ENCODE measurements around the gene GNPTAB. TPM values are rescaled to one million over a fixed set of nuclear protein-coding genes. Genes with fewer than 3 reads are reported as not detected.

The GNPTAB gene
- total RNA-seq, 1 experiment from 2014 or later: 21.0 TPM

- DNase-seq (no peak), ATAC-seq (no peak)
- H3K27ac ChIP-seq (ENCODE audit: low read length): no peak overlapping the region
- no peak for TF ChIP-seq EZH2 (IDR thresholded peaks at IDR 0.05; ENCODE audit: low read length, unreplicated experiment)
- peak; percentile 18; the same call in 1 of the 2 replicates for TF ChIP-seq CTCF (conservative IDR thresholded peaks at IDR 0.05; ENCODE audit: low read depth, low read length)
- no peaks in the 10 kb centered on the region for H4K20me1 ChIP-seq (ENCODE audit: low read length)
- intact Hi-C loops (cut with micrococcal nuclease): no loop called here
- H3F3A ChIP-seq (ENCODE audit: low read length, unreplicated experiment): no peaks in the 10 kb centered on the region
- no peaks in the 10 kb centered on the region for H3K79me2 ChIP-seq (ENCODE audit: low read length)
- no peaks in the 10 kb centered on the region; the same call in 1 of the 2 replicates for H3K36me3 ChIP-seq (ENCODE audit: low read depth, low read length)
- no peak overlapping the region for H3K4me3 ChIP-seq (ENCODE audit: low read length)
- no peaks in the 10 kb centered on the region for H3K27me3 ChIP-seq (ENCODE audit: low read length)
- no TSS peak for BruUV-seq (replicated peaks)
- no peaks in the 10 kb centered on the region for H3K9me2 ChIP-seq (replicated peaks; ENCODE audit: low read length)
- no peak overlapping the region for H3K4me2 ChIP-seq (ENCODE audit: low read length)
- CTCF ChIA-PET: no interaction called here
- H3K4me1 ChIP-seq (ENCODE audit: insufficient read depth, low read length): peaks cover 9% of the 10 kb centered on the region; the same call in 1 of the 2 replicates
- H3K9ac ChIP-seq (ENCODE audit: low read length): no peak overlapping the region
- POLR2A ChIA-PET (ENCODE audit: unreplicated experiment): no interaction called here
- no peak overlapping the region for H2AFZ ChIP-seq (ENCODE audit: low read length)
- H3K9me3 ChIP-seq (ENCODE audit: low read length): no peaks in the 10 kb centered on the region
Measured at GRCh38 chr12:101767537-101767936, 63.2 kb downstream of the GNPTAB start.

GRCh38 chr12:101764051-101764792 lies 66.5 kb downstream of the GNPTAB start:
- ATAC-seq: peak; percentile 21; the same call in 1 of the 2 replicates
- CTCF ChIA-PET: interaction anchor here (0.6 kb wide), 2 partner anchors 30 to 349 kb away, joined by 3 read pairs; no protein-coding TSS in a partner anchor

More at GRCh38 chr12:101764051-101764792, 66.5 kb downstream of the GNPTAB start:
- H3K79me2 ChIP-seq (ENCODE audit: low read length): no peaks in the 10 kb centered on the region
- no peaks in the 10 kb centered on the region for H3K27me3 ChIP-seq (ENCODE audit: low read length)
- H3K36me3 ChIP-seq (ENCODE audit: low read depth, low read length): no peaks in the 10 kb centered on the region; the same call in 1 of the 2 replicates
- H3K9me3 ChIP-seq (ENCODE audit: low read length): no peaks in the 10 kb centered on the region
- H3F3A ChIP-seq (ENCODE audit: low read length, unreplicated experiment): no peaks in the 10 kb centered on the region
- peak; percentile 40 for DNase-seq
- POLR2A ChIA-PET (ENCODE audit: unreplicated experiment): no interaction called here
- no peaks in the 10 kb centered on the region for H4K20me1 ChIP-seq (ENCODE audit: low read length)
- H3K9me2 ChIP-seq (replicated peaks; ENCODE audit: low read length): no peaks in the 10 kb centered on the region
- no peak overlapping the region for H3K27ac ChIP-seq (ENCODE audit: low read length)
- BruUV-seq (replicated peaks): TSS peak; percentile 27
- TF ChIP-seq EZH2 (IDR thresholded peaks at IDR 0.05; ENCODE audit: low read length, unreplicated experiment) (no peak), EZH2phosphoT487 (IDR thresholded peaks at IDR 0.05; ENCODE audit: borderline replicate concordance, low read length) (no peak), CTCF (conservative IDR thresholded peaks at IDR 0.05; ENCODE audit: low read depth, low read length) (no peak)
- no peak overlapping the region for H3K4me2 ChIP-seq (ENCODE audit: low read length)
- no peak overlapping the region for H3K9ac ChIP-seq (ENCODE audit: low read length)
- intact Hi-C loops (cut with micrococcal nuclease): no loop called here
- H3K4me3 ChIP-seq (ENCODE audit: low read length): no peak overlapping the region
- H2AFZ ChIP-seq (ENCODE audit: low read length): no peak overlapping the region
- peaks cover 9% of the 10 kb centered on the region; the same call in 1 of the 2 replicates for H3K4me1 ChIP-seq (ENCODE audit: insufficient read depth, low read length)

All from PC-3 (cell line).